ENCODE measurements around the gene MRNIP. TPM values are rescaled to one million over a fixed set of nuclear protein-coding genes. Genes with fewer than 3 reads are reported as not detected.

Gene MRNIP
- total RNA-seq, 1 donor from 2014 or later: 42.2 TPM

- Mint-ChIP-seq H3K4me1 (peaks cover 20% of the 10 kb centered on the region), H3K9me3 (no peaks in the 10 kb centered on the region), H3K4me3 (no peak overlapping the region), H3K27ac (ENCODE audit: unreplicated experiment) (no peak overlapping the region), H3K27me3 (ENCODE audit: low read depth) (no peaks in the 10 kb centered on the region), H3K36me3 (ENCODE audit: low read depth) (no peaks in the 10 kb centered on the region)
- no peak for DNase-seq (ENCODE audit: low read depth, low spot score)
- no peak for TF ChIP-seq CTCF (conservative IDR thresholded peaks at IDR 0.05)
These were observed 4.3 kb downstream of the MRNIP start for GRCh38 chr5:179854356-179854755.

- Mint-ChIP-seq H3K27ac (ENCODE audit: unreplicated experiment) (no peak overlapping the region), H3K27me3 (ENCODE audit: low read depth) (no peaks in the 10 kb centered on the region), H3K36me3 (ENCODE audit: low read depth) (no peaks in the 10 kb centered on the region), H3K9me3 (no peaks in the 10 kb centered on the region), H3K4me3 (no peak overlapping the region), H3K4me1 (peaks cover 12% of the 10 kb centered on the region)
- TF ChIP-seq CTCF (conservative IDR thresholded peaks at IDR 0.05): no peak
- DNase-seq (ENCODE audit: low read depth, low spot score): no peak
These were observed 5.5 kb downstream of the MRNIP start for GRCh38 chr5:179852993-179853547.

- no peak overlapping the region for H3K4me3 Mint-ChIP-seq
- no peak for DNase-seq (ENCODE audit: low read depth, low spot score)
- no peak overlapping the region for H3K27ac Mint-ChIP-seq (ENCODE audit: unreplicated experiment)
- no peaks in the 10 kb centered on the region for H3K27me3 Mint-ChIP-seq (ENCODE audit: low read depth)
- H3K9me3 Mint-ChIP-seq: peaks cover 3% of the 10 kb centered on the region
- H3K4me1 Mint-ChIP-seq: no peaks in the 10 kb centered on the region
- no peak for TF ChIP-seq CTCF (conservative IDR thresholded peaks at IDR 0.05)
- H3K36me3 Mint-ChIP-seq (ENCODE audit: low read depth): peaks cover 40% of the 10 kb centered on the region
These were observed 17.0 kb downstream of the MRNIP start for GRCh38 chr5:179841621-179842020.

GRCh38 chr5:179840766-179841165 lies 17.9 kb downstream of the MRNIP start:
- H3K27me3 Mint-ChIP-seq (ENCODE audit: low read depth): no peaks in the 10 kb centered on the region
- no peaks in the 10 kb centered on the region for H3K4me1 Mint-ChIP-seq
- H3K36me3 Mint-ChIP-seq (ENCODE audit: low read depth): peaks cover 42% of the 10 kb centered on the region
- H3K4me3 Mint-ChIP-seq: no peak overlapping the region
- no peak for DNase-seq (ENCODE audit: low read depth, low spot score)
- no peak for TF ChIP-seq CTCF (conservative IDR thresholded peaks at IDR 0.05)
- H3K27ac Mint-ChIP-seq (ENCODE audit: unreplicated experiment): no peak overlapping the region
- H3K9me3 Mint-ChIP-seq: peaks cover 3% of the 10 kb centered on the region

GRCh38 chr5:179840321-179840720 lies 18.3 kb downstream of the MRNIP start:
- no peak for TF ChIP-seq CTCF (conservative IDR thresholded peaks at IDR 0.05)
- Mint-ChIP-seq H3K9me3 (peaks cover 3% of the 10 kb centered on the region), H3K4me3 (no peak overlapping the region), H3K27me3 (ENCODE audit: low read depth) (no peaks in the 10 kb centered on the region), H3K4me1 (no peaks in the 10 kb centered on the region), H3K36me3 (ENCODE audit: low read depth) (peaks cover 43% of the 10 kb centered on the region), H3K27ac (ENCODE audit: unreplicated experiment) (no peak overlapping the region)
- DNase-seq (ENCODE audit: low read depth, low spot score): no peak
